Measurements from ENCODE around the gene HEMK1. TPM values are rescaled to one million over a fixed set of nuclear protein-coding genes. Genes with fewer than 3 reads are reported as not detected.

Gene HEMK1
- total RNA-seq, 4 donors from 2014 or later, result 4.5 to 8.1 (median 7.5) TPM

GRCh38 chr3:50531201-50531600 is 38.1 kb upstream of the HEMK1 start:
- TF ChIP-seq CTCF (IDR thresholded peaks at IDR 0.05 in 4 of 5, conservative IDR thresholded peaks at IDR 0.05 in 1 of 5), result no peak
- TF ChIP-seq POLR2A (IDR thresholded peaks at IDR 0.05), result no peak
- H3K4me3 ChIP-seq, result no peak overlapping the region
- DNase-seq, result no peak
- no peak for ATAC-seq
- intact Hi-C loops (cut with DNase I; ENCODE audit: low total_unique reads) (no loop called here), in situ Hi-C loops (cut with MboI; ENCODE audit: low sequenced_read_pairs in 4 of 4) (loop anchor here in 2 of 4 donors (10.0 to 25.0 kb wide), 2 partner anchors 96 to 169 kb away; partner anchors contain the start of genes CYB561D2 (in 1 of the 2), NPRL2 (in 1 of the 2) and TMEM115 (in 1 of the 2))
- no peaks in the 10 kb centered on the region for H3K36me3 ChIP-seq
- peaks cover 0 to 2% (median 0%) of the 10 kb centered on the region in 3 donors for H3K27me3 ChIP-seq
- H3K4me1 ChIP-seq, result no peaks in the 10 kb centered on the region
- no peaks in the 10 kb centered on the region for H3K9me3 ChIP-seq
- no peak overlapping the region for H3K27ac ChIP-seq

GRCh38 chr3:50532062-50532705 is 37.1 kb upstream of the HEMK1 start:
- no peak for DNase-seq
- no peaks in the 10 kb centered on the region for H3K4me1 ChIP-seq
- H3K27ac ChIP-seq, result peak overlapping the region in 1 of 4 donors; percentile 31
- no peak for ATAC-seq
- H3K9me3 ChIP-seq, result no peaks in the 10 kb centered on the region
- intact Hi-C loops (cut with DNase I; ENCODE audit: low total_unique reads), result no loop called here
- in situ Hi-C loops (cut with MboI; ENCODE audit: low sequenced_read_pairs in 4 of 4), result loop anchor here in 2 of 4 donors (10.0 to 25.0 kb wide), 2 partner anchors 97 to 170 kb away; partner anchors contain the start of genes CYB561D2 (in 1 of the 2), NPRL2 (in 1 of the 2) and TMEM115 (in 1 of the 2)
- TF ChIP-seq POLR2A (IDR thresholded peaks at IDR 0.05) (no peak), CTCF (IDR thresholded peaks at IDR 0.05 in 4 of 5, conservative IDR thresholded peaks at IDR 0.05 in 1 of 5) (no peak)
- no peaks in the 10 kb centered on the region for H3K36me3 ChIP-seq
- H3K27me3 ChIP-seq, result peaks cover 0 to 2% (median 0%) of the 10 kb centered on the region in 3 donors
- no peak overlapping the region for H3K4me3 ChIP-seq

GRCh38 chr3:50533316-50533715 is 36.0 kb upstream of the HEMK1 start:
- Histone ChIP-seq H3K27me3 (peaks cover 0 to 2% (median 0%) of the 10 kb centered on the region in 3 donors), H3K4me1 (no peaks in the 10 kb centered on the region), H3K9me3 (no peaks in the 10 kb centered on the region), H3K4me3 (no peak overlapping the region), H3K27ac (no peak overlapping the region), H3K36me3 (no peaks in the 10 kb centered on the region)
- no peak for DNase-seq
- in situ Hi-C loops (cut with MboI; ENCODE audit: low sequenced_read_pairs in 4 of 4) (loop anchor here in 2 of 4 donors (10.0 to 25.0 kb wide), 2 partner anchors 99 to 171 kb away; partner anchors contain the start of genes CYB561D2 (in 1 of the 2), NPRL2 (in 1 of the 2) and TMEM115 (in 1 of the 2)), intact Hi-C loops (cut with DNase I; ENCODE audit: low total_unique reads) (no loop called here)
- TF ChIP-seq POLR2A (IDR thresholded peaks at IDR 0.05) (no peak), CTCF (IDR thresholded peaks at IDR 0.05 in 4 of 5, conservative IDR thresholded peaks at IDR 0.05 in 1 of 5) (no peak)
- ATAC-seq, result no peak

- Histone ChIP-seq H3K4me3 (no peak overlapping the region), H3K36me3 (no peaks in the 10 kb centered on the region), H3K27me3 (peaks cover 0 to 2% (median 0%) of the 10 kb centered on the region in 3 donors), H3K27ac (no peak overlapping the region), H3K9me3 (no peaks in the 10 kb centered on the region), H3K4me1 (no peaks in the 10 kb centered on the region)
- TF ChIP-seq POLR2A (IDR thresholded peaks at IDR 0.05), result no peak
- TF ChIP-seq CTCF (IDR thresholded peaks at IDR 0.05 in 4 of 5, conservative IDR thresholded peaks at IDR 0.05 in 1 of 5), result no peak
- ATAC-seq (no peak), DNase-seq (no peak)
- intact Hi-C loops (cut with DNase I; ENCODE audit: low total_unique reads) (no loop called here), in situ Hi-C loops (cut with MboI; ENCODE audit: low sequenced_read_pairs in 4 of 4) (loop anchor here in 2 of 4 donors (10.0 to 25.0 kb wide), 2 partner anchors 99 to 172 kb away; partner anchors contain the start of genes CYB561D2 (in 1 of the 2), NPRL2 (in 1 of the 2) and TMEM115 (in 1 of the 2))
These were observed 35.4 kb upstream of the HEMK1 start for GRCh38 chr3:50533807-50534461.

Measured in gastrocnemius medialis (tissue), 4 donors.